Hepatic stellate cell (primary cell): ENCODE measurements around the gene HPCAL1.

Experiments used
- DNase-seq: peaks from one replicate; pipeline ENCODE4 v3.0.0; 2011; ENCODE audit warnings: low spot score

Gene HPCAL1

GRCh38 chr2:10269711-10270610 lies 32.7 kb upstream of the HPCAL1 start:
- DNase-seq, result no peak

GRCh38 chr2:10271509-10271908 lies 31.2 kb upstream of the HPCAL1 start:
- DNase-seq, result no peak

GRCh38 chr2:10271946-10272345 lies 30.8 kb upstream of the HPCAL1 start:
- no peak for DNase-seq

- DNase-seq, result no peak
Observed at GRCh38 chr2:10272464-10272863, 30.2 kb upstream of the HPCAL1 start.

- no peak for DNase-seq
Observed at GRCh38 chr2:10273215-10274175, 29.2 kb upstream of the HPCAL1 start.

GRCh38 chr2:10274376-10274775 lies 28.3 kb upstream of the HPCAL1 start:
- no peak for DNase-seq

GRCh38 chr2:10274983-10275802 lies 27.5 kb upstream of the HPCAL1 start:
- DNase-seq, result no peak

- no peak for DNase-seq
Observed at GRCh38 chr2:10276481-10277292, 26.0 kb upstream of the HPCAL1 start.

- no peak for DNase-seq
Observed at GRCh38 chr2:10277293-10278028, 25.2 kb upstream of the HPCAL1 start.

GRCh38 chr2:10278029-10278762 lies 24.5 kb upstream of the HPCAL1 start:
- DNase-seq, result peak; percentile 89

GRCh38 chr2:10278763-10279471 lies 23.8 kb upstream of the HPCAL1 start:
- peak; percentile 55 for DNase-seq

- no peak for DNase-seq
Observed at GRCh38 chr2:10279472-10279870, 23.2 kb upstream of the HPCAL1 start.

- no peak for DNase-seq
Observed at GRCh38 chr2:10279946-10280463, 22.7 kb upstream of the HPCAL1 start.

GRCh38 chr2:10281891-10282290 lies 20.8 kb upstream of the HPCAL1 start:
- DNase-seq, result no peak

- DNase-seq, result no peak
Observed at GRCh38 chr2:10282611-10283105, 20.0 kb upstream of the HPCAL1 start.

GRCh38 chr2:10283106-10284062 lies 19.3 kb upstream of the HPCAL1 start:
- peak; percentile 95 for DNase-seq
